IPS-20b (cell line): Measurements from ENCODE around the gene DEUP1.
A peak's percentile ranks its signal among the peaks of the same experiment; 100 is the strongest.
"Not testable (repeated sequence)": the region's sequence is repeated elsewhere in the genome, so short reads cannot be mapped to it uniquely, and the experiment has no call there.

Experiments
- H3K27ac ChIP-seq: one replicate; pipeline ENCODE4 v1.5.1; 2013; ENCODE audit warnings: low read length
- H3K27me3 ChIP-seq: 2 replicates; pipeline ENCODE4 v1.6.1; 2013; ENCODE audit warnings: mild to moderate bottlenecking, low read length, inconsistent platforms; ENCODE audit not compliant: insufficient read depth
- H3K36me3 ChIP-seq: 2 replicates; pipeline ENCODE4 v1.6.1; 2013; ENCODE audit warnings: low read depth, mild to moderate bottlenecking, inconsistent platforms, low read length, moderate library complexity; ENCODE audit not compliant: insufficient read depth
- H3K4me1 ChIP-seq: 2 replicates; pipeline ENCODE4 v1.6.1; 2013; ENCODE audit warnings: mild to moderate bottlenecking, control low read depth, inconsistent platforms, low read length, moderate library complexity; ENCODE audit not compliant: insufficient read depth
- H3K4me3 ChIP-seq: 2 replicates; pipeline ENCODE4 v1.5.1; 2013; ENCODE audit warnings: mild to moderate bottlenecking, low read length, inconsistent platforms
- H3K9ac ChIP-seq: 2 replicates; pipeline ENCODE4 v1.6.1; 2013; ENCODE audit warnings: low read depth, mild to moderate bottlenecking, inconsistent platforms, low read length, moderate library complexity
- H3K9me3 ChIP-seq: 2 replicates; pipeline ENCODE4 v1.6.1; 2013; ENCODE audit warnings: mild to moderate bottlenecking, low read depth, low read length, inconsistent platforms; ENCODE audit not compliant: insufficient read depth

Gene DEUP1

GRCh38 chr11:93432247-93432646, 101.7 kb downstream of the DEUP1 start:
- H3K9ac ChIP-seq: no peak overlapping the region

GRCh38 chr11:93443232-93443631, 112.7 kb downstream of the DEUP1 start:
- not testable (repeated sequence) for H3K4me1 ChIP-seq, H3K36me3 ChIP-seq, H3K9me3 ChIP-seq, H3K4me3 ChIP-seq, H3K27me3 ChIP-seq, H3K27ac ChIP-seq, H3K9ac ChIP-seq

More at GRCh38 chr11:93432247-93432646, 101.7 kb downstream of the DEUP1 start:
- Histone ChIP-seq H3K36me3 (no peaks in the 10 kb centered on the region), H3K4me3 (no peak overlapping the region), H3K27me3 (no peaks in the 10 kb centered on the region), H3K4me1 (no peaks in the 10 kb centered on the region), H3K27ac (no peak overlapping the region), H3K9me3 (no peaks in the 10 kb centered on the region)

GRCh38 chr11:93444617-93445073, 114.1 kb downstream of the DEUP1 start:
- Histone ChIP-seq H3K9ac (peak overlapping the region; percentile 36; the same call in 1 of the 2 replicates), H3K4me3 (peak overlapping the region; percentile 34; the same call in 1 of the 2 replicates), H3K4me1 (peaks cover 6% of the 10 kb centered on the region; the same call in 1 of the 2 replicates), H3K36me3 (no peaks in the 10 kb centered on the region), H3K27me3 (no peaks in the 10 kb centered on the region), H3K27ac (no peak overlapping the region), H3K9me3 (no peaks in the 10 kb centered on the region)

GRCh38 chr11:93458286-93458685, 127.7 kb downstream of the DEUP1 start:
- Histone ChIP-seq H3K27me3 (no peaks in the 10 kb centered on the region), H3K36me3 (no peaks in the 10 kb centered on the region), H3K27ac (no peak overlapping the region), H3K4me1 (no peaks in the 10 kb centered on the region), H3K4me3 (no peak overlapping the region), H3K9ac (no peak overlapping the region), H3K9me3 (no peaks in the 10 kb centered on the region)

GRCh38 chr11:93463666-93464065, 133.1 kb downstream of the DEUP1 start:
- not testable (repeated sequence) for H3K9ac ChIP-seq, H3K36me3 ChIP-seq, H3K4me1 ChIP-seq, H3K27ac ChIP-seq, H3K27me3 ChIP-seq, H3K4me3 ChIP-seq, H3K9me3 ChIP-seq

GRCh38 chr11:93464927-93465540, 134.5 kb downstream of the DEUP1 start:
- Histone ChIP-seq H3K27me3 (no peaks in the 10 kb centered on the region), H3K9ac (no peak overlapping the region), H3K36me3 (no peaks in the 10 kb centered on the region), H3K4me1 (no peaks in the 10 kb centered on the region), H3K27ac (no peak overlapping the region), H3K9me3 (no peaks in the 10 kb centered on the region), H3K4me3 (no peak overlapping the region)

GRCh38 chr11:93467054-93467453, 136.5 kb downstream of the DEUP1 start:
- Histone ChIP-seq H3K4me1 (no peaks in the 10 kb centered on the region), H3K4me3 (no peak overlapping the region), H3K9me3 (no peaks in the 10 kb centered on the region), H3K27ac (no peak overlapping the region), H3K36me3 (no peaks in the 10 kb centered on the region), H3K9ac (no peak overlapping the region), H3K27me3 (no peaks in the 10 kb centered on the region)

GRCh38 chr11:93468290-93468689, 137.7 kb downstream of the DEUP1 start:
- Histone ChIP-seq H3K36me3 (no peaks in the 10 kb centered on the region), H3K9me3 (no peaks in the 10 kb centered on the region), H3K9ac (no peak overlapping the region), H3K4me1 (no peaks in the 10 kb centered on the region), H3K27me3 (no peaks in the 10 kb centered on the region), H3K4me3 (no peak overlapping the region), H3K27ac (no peak overlapping the region)

- Histone ChIP-seq H3K9me3 (peaks cover 4% of the 10 kb centered on the region; the same call in 1 of the 2 replicates), H3K4me3 (no peak overlapping the region), H3K36me3 (no peaks in the 10 kb centered on the region), H3K27ac (no peak overlapping the region), H3K4me1 (peaks cover 17% of the 10 kb centered on the region), H3K9ac (no peak overlapping the region), H3K27me3 (no peaks in the 10 kb centered on the region)
Measured at GRCh38 chr11:93474123-93474522, 143.6 kb downstream of the DEUP1 start.

GRCh38 chr11:93476796-93477195, 146.3 kb downstream of the DEUP1 start:
- Histone ChIP-seq H3K27me3 (no peaks in the 10 kb centered on the region), H3K4me1 (peaks cover 17% of the 10 kb centered on the region), H3K9me3 (peaks cover 4% of the 10 kb centered on the region; the same call in 1 of the 2 replicates), H3K9ac (peak overlapping the region; percentile 68; the same call in 1 of the 2 replicates), H3K36me3 (no peaks in the 10 kb centered on the region), H3K4me3 (no peak overlapping the region), H3K27ac (no peak overlapping the region)

- Histone ChIP-seq H3K9ac (peak overlapping the region; percentile 68; the same call in 1 of the 2 replicates), H3K9me3 (peaks cover 4% of the 10 kb centered on the region; the same call in 1 of the 2 replicates), H3K27ac (peak overlapping the region; percentile 60), H3K27me3 (no peaks in the 10 kb centered on the region), H3K4me1 (peaks cover 17% of the 10 kb centered on the region), H3K4me3 (peak overlapping the region; percentile 48; the same call in 1 of the 2 replicates), H3K36me3 (no peaks in the 10 kb centered on the region)
Measured at GRCh38 chr11:93477684-93478234, 147.2 kb downstream of the DEUP1 start.

- Histone ChIP-seq H3K27me3 (no peaks in the 10 kb centered on the region), H3K4me3 (no peak overlapping the region), H3K4me1 (peaks cover 17% of the 10 kb centered on the region), H3K9ac (peak overlapping the region; percentile 68; the same call in 1 of the 2 replicates), H3K9me3 (peaks cover 4% of the 10 kb centered on the region; the same call in 1 of the 2 replicates), H3K36me3 (no peaks in the 10 kb centered on the region), H3K27ac (no peak overlapping the region)
Measured at GRCh38 chr11:93478841-93479240, 148.3 kb downstream of the DEUP1 start.
